GM23248 (cell line): ENCODE results near the gene OXSM. TPM values are rescaled to one million over a fixed set of nuclear protein-coding genes. Genes with fewer than 3 reads are reported as not detected.

Source experiments
- DNase-seq: peaks from one replicate; pipeline ENCODE4 v3.0.0-alpha.2; 2015
- H2AFZ ChIP-seq: fragments of 200-600 bp; sonication (generic); 2 replicates; pipeline ENCODE4 v1.6.1; 2016; ENCODE audit warnings: antibody characterized with exemption
- H3F3A ChIP-seq: fragments of 200-600 bp; sonication (generic); 2 replicates; pipeline ENCODE4 v1.6.1; 2016; ENCODE audit warnings: mild to moderate bottlenecking, antibody characterized with exemption, mixed run types; ENCODE audit not compliant: insufficient read depth
- H3K27ac ChIP-seq: fragments of 200-600 bp; sonication (generic); 2 replicates; pipeline ENCODE4 v1.5.1; 2016; ENCODE audit warnings: mild to moderate bottlenecking
- H3K27me3 ChIP-seq: fragments of 200-600 bp; sonication (generic); replicated peaks from 2 replicates; pipeline ENCODE4 v1.6.1; 2016; ENCODE audit warnings: mild to moderate bottlenecking; ENCODE audit not compliant: insufficient read depth
- H3K36me3 ChIP-seq: fragments of 200-600 bp; sonication (generic); 2 replicates; pipeline ENCODE4 v1.6.1; 2016; ENCODE audit warnings: low read depth, mild to moderate bottlenecking
- H3K4me1 ChIP-seq: fragments of 200-600 bp; sonication (generic); 2 replicates; pipeline ENCODE4 v1.6.1; 2016; ENCODE audit warnings: mild to moderate bottlenecking; ENCODE audit not compliant: insufficient read depth
- H3K4me2 ChIP-seq: fragments of 200-600 bp; sonication (generic); one replicate; pipeline ENCODE4 v1.6.1; 2016; ENCODE audit warnings: mild to moderate bottlenecking; ENCODE audit not compliant: unreplicated experiment
- H3K4me3 ChIP-seq: fragments of 200-600 bp; sonication (generic); 2 replicates; pipeline ENCODE4 v1.5.1; 2016; ENCODE audit warnings: mild to moderate bottlenecking
- H3K79me2 ChIP-seq: fragments of 200-600 bp; sonication (generic); 2 replicates; pipeline ENCODE4 v1.6.1; 2016; ENCODE audit warnings: mild to moderate bottlenecking; ENCODE audit not compliant: insufficient read depth
- H3K9ac ChIP-seq: fragments of 200-600 bp; sonication (generic); 2 replicates; pipeline ENCODE4 v1.6.1; 2016; ENCODE audit warnings: mild to moderate bottlenecking
- H3K9me2 ChIP-seq: fragments of 200-600 bp; sonication (generic); 2 replicates; pipeline ENCODE4 v1.6.1; 2016; ENCODE audit warnings: mixed run types, mild to moderate bottlenecking, moderate library complexity; ENCODE audit not compliant: insufficient read depth
- H3K9me3 ChIP-seq: fragments of 200-600 bp; sonication (generic); one replicate; pipeline ENCODE4 v1.6.1; 2017; ENCODE audit warnings: low read depth
- H4K20me1 ChIP-seq: fragments of 200-600 bp; sonication (generic); 2 replicates; pipeline ENCODE4 v1.6.0; 2016; ENCODE audit not compliant: insufficient read depth
- EZH2 ChIP-seq: fragments of 200-600 bp; sonication (generic); IDR thresholded peaks from 2 replicates; pipeline ENCODE4 v1.6.1; 2018; ENCODE audit warnings: antibody characterized with exemption, mild to moderate bottlenecking; ENCODE audit not compliant: insufficient read depth, poor library complexity, severe bottlenecking
- EZH2phosphoT487 ChIP-seq: fragments of 200-600 bp; sonication (generic); IDR thresholded peaks from 2 replicates; pipeline ENCODE4 v1.6.1; 2018; ENCODE audit warnings: antibody characterized with exemption, moderate library complexity, mild to moderate bottlenecking, low read depth; ENCODE audit not compliant: insufficient read depth
- WGBS, 2 experiments: methylation state at CpG; one replicate each; pipeline ENCODE4 v1.1.6; 2015 to 2017; ENCODE audit warnings: low lambda C conversion rate in 2 of 2, low coverage in 1 of 2; ENCODE audit errors: missing lambda C conversion rate in 2 of 2; 5-methylcytosine and 5-hydroxymethylcytosine counted together
- in situ Hi-C: fragments of 300-500 bp; cut with MboI; formaldehyde crosslinking; loops from 2 replicates; pipeline ENCODE4 v1.15.0; 2020
- polyA plus RNA-seq: library from polyadenylated mRNA; unstranded; fragments of >200 nt; fragmentation: Nextera tagmentation; extraction: Ambion mirVana; gene quantifications from 2 replicates; pipeline ENCODE4 v1.2.1, GENCODE V29; 2016
- total RNA-seq: library from RNA; depleted of rRNA; stranded (reverse); fragments of >200 nt; shearing (Covaris generic); gene quantifications from 2 replicates; pipeline ENCODE4 v1.2.3, GENCODE V29; 2014

The OXSM gene
- total and polyA plus RNA-seq, 2 experiments from 2014 or later = 13.1 to 20.3 TPM

- Histone ChIP-seq H3K9ac (no peak overlapping the region), H3K27me3 (no peaks in the 10 kb centered on the region), H3K9me3 (no peaks in the 10 kb centered on the region), H3K4me2 (no peak overlapping the region), H3K36me3 (peaks cover 24% of the 10 kb centered on the region), H3K9me2 (no peaks in the 10 kb centered on the region), H3K4me1 (no peaks in the 10 kb centered on the region), H3K27ac (no peak overlapping the region), H3K4me3 (no peak overlapping the region), H4K20me1 (no peaks in the 10 kb centered on the region), H3K79me2 (peaks cover 22% of the 10 kb centered on the region), H3F3A (no peaks in the 10 kb centered on the region), H2AFZ (no peak overlapping the region)
- 95 to 96% methylated on average over 2 of the region's 2 CpGs for WGBS, 2 experiments
- TF ChIP-seq EZH2 = no peak
- no peak for TF ChIP-seq EZH2phosphoT487
- in situ Hi-C loops = no loop called here
- no peak for DNase-seq
These were observed 14.0 kb upstream of the OXSM start for GRCh38 chr3:25775936-25776335.

GRCh38 chr3:25780618-25781017 lies 9.3 kb upstream of the OXSM start:
- no peaks in the 10 kb centered on the region for H3K9me3 ChIP-seq
- H2AFZ ChIP-seq = no peak overlapping the region
- TF ChIP-seq EZH2 = no peak
- no peak for TF ChIP-seq EZH2phosphoT487
- WGBS, 2 experiments = 94 to 99% methylated on average over 6 of the region's 6 CpGs
- H3K4me3 ChIP-seq = no peak overlapping the region
- H4K20me1 ChIP-seq = no peaks in the 10 kb centered on the region
- no peaks in the 10 kb centered on the region for H3F3A ChIP-seq
- no peaks in the 10 kb centered on the region for H3K9me2 ChIP-seq
- in situ Hi-C loops = no loop called here
- H3K9ac ChIP-seq = no peak overlapping the region
- peaks cover 8% of the 10 kb centered on the region for H3K4me1 ChIP-seq
- H3K27ac ChIP-seq = no peak overlapping the region
- H3K27me3 ChIP-seq = no peaks in the 10 kb centered on the region
- no peak overlapping the region for H3K4me2 ChIP-seq
- peaks cover 41% of the 10 kb centered on the region for H3K79me2 ChIP-seq
- peaks cover 18% of the 10 kb centered on the region for H3K36me3 ChIP-seq
- DNase-seq = no peak

GRCh38 chr3:25781145-25781757 lies 8.6 kb upstream of the OXSM start:
- Histone ChIP-seq H3K9me2 (no peaks in the 10 kb centered on the region), H3K27me3 (no peaks in the 10 kb centered on the region), H3K4me3 (no peak overlapping the region), H3K36me3 (peaks cover 13% of the 10 kb centered on the region; the same call in 1 of the 2 replicates), H3K79me2 (peaks cover 41% of the 10 kb centered on the region), H3K4me2 (no peak overlapping the region), H4K20me1 (no peaks in the 10 kb centered on the region), H3F3A (no peaks in the 10 kb centered on the region), H3K9me3 (no peaks in the 10 kb centered on the region), H3K9ac (no peak overlapping the region), H2AFZ (no peak overlapping the region), H3K4me1 (peaks cover 8% of the 10 kb centered on the region), H3K27ac (no peak overlapping the region)
- TF ChIP-seq EZH2phosphoT487 (no peak), EZH2 (no peak)
- 92% methylated on average over 11 of the region's 11 CpGs for WGBS, 2 experiments
- no peak for DNase-seq
- in situ Hi-C loops = no loop called here

- Histone ChIP-seq H3K4me1 (peaks cover 8% of the 10 kb centered on the region), H3K4me3 (peak overlapping the region; percentile 89), H3K79me2 (peaks cover 41% of the 10 kb centered on the region), H3K9me2 (no peaks in the 10 kb centered on the region), H3K9ac (peak overlapping the region; percentile 83), H3K27ac (peak overlapping the region; percentile 59), H3K36me3 (peaks cover 11% of the 10 kb centered on the region; the same call in 1 of the 2 replicates), H3K4me2 (peak overlapping the region; percentile 99), H4K20me1 (no peaks in the 10 kb centered on the region), H3K27me3 (no peaks in the 10 kb centered on the region), H3K9me3 (no peaks in the 10 kb centered on the region), H2AFZ (peak overlapping the region; percentile 90), H3F3A (no peaks in the 10 kb centered on the region)
- 68 to 71% methylated on average over 3 of the region's 3 CpGs for WGBS, 2 experiments
- in situ Hi-C loops = no loop called here
- no peak for TF ChIP-seq EZH2
- no peak for DNase-seq
These were observed 7.9 kb upstream of the OXSM start for GRCh38 chr3:25781758-25782594.
